Stomach (tissue), 4 donors: ENCODE results near the gene NSD1.

Experiments
- EP300 ChIP-seq: sonication (generic); formaldehyde crosslinking; IDR thresholded peaks from one replicate; pipeline ENCODE4 v1.6.1; 2017; ENCODE audit warnings: antibody characterized with exemption
- POLR2A ChIP-seq, 4 donors: fragments of 450-650 bp; IDR thresholded peaks; one replicate each; pipeline ENCODE4 v1.6.1; 2016; ENCODE audit warnings: antibody characterized with exemption in 4 of 4, control low read depth in 2 of 4, mild to moderate bottlenecking in 1 of 4, moderate library complexity in 1 of 4
- POLR2AphosphoS5 ChIP-seq, 3 donors: sonication (generic); formaldehyde crosslinking; IDR thresholded peaks; one replicate each; pipeline ENCODE4 v1.6.1; 2016; ENCODE audit warnings: antibody characterized with exemption in 3 of 3
- TF ChIP-seq, protein P1 (sequence below), 7 experiments: fragments of 450-650 bp in 4 of 7; fragments of 200-600 bp in 3 of 7; sonication (generic) in 3 of 7; IDR thresholded peaks; one replicate each; pipeline ENCODE4 v1.5.1; 2016 to 2019; ENCODE audit warnings: antibody characterized with exemption in 7 of 7, control low read depth in 2 of 7, mild to moderate bottlenecking in 1 of 7

DNA sequence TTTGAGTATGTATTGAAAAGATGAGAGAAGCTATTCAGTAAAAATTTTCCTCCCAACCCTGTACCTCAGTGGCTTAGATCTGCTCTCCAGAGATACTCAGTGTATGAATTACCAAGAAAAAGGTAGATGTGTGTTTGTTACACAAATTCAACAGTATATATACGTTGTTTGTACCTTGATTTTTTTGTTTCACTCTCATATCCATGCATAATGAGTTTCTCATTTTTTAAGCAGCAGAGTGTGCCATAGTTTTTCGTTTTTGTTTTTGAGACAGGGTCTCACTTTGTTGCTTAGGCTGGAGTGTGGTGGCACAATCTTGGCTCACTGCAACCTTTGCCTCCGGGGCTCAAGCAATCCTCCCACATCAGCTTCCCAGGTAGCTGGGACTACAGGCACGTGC lies 92.2 kb downstream of the NSD1 start:
- TF ChIP-seq, protein P1, sequence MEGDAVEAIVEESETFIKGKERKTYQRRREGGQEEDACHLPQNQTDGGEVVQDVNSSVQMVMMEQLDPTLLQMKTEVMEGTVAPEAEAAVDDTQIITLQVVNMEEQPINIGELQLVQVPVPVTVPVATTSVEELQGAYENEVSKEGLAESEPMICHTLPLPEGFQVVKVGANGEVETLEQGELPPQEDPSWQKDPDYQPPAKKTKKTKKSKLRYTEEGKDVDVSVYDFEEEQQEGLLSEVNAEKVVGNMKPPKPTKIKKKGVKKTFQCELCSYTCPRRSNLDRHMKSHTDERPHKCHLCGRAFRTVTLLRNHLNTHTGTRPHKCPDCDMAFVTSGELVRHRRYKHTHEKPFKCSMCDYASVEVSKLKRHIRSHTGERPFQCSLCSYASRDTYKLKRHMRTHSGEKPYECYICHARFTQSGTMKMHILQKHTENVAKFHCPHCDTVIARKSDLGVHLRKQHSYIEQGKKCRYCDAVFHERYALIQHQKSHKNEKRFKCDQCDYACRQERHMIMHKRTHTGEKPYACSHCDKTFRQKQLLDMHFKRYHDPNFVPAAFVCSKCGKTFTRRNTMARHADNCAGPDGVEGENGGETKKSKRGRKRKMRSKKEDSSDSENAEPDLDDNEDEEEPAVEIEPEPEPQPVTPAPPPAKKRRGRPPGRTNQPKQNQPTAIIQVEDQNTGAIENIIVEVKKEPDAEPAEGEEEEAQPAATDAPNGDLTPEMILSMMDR (IDR thresholded peaks at IDR 0.05), result no peak
- TF ChIP-seq EP300 (no peak), POLR2AphosphoS5 (IDR thresholded peaks at IDR 0.05) (no peak), POLR2A (IDR thresholded peaks at IDR 0.05) (no peak)
